Ovary (tissue), 3 donors: ENCODE results near the gene RACGAP1.

Experiments used
- CTCF ChIP-seq, 3 donors: fragments of 450-650 bp in 2 of 3; fragments of 200-600 bp in 1 of 3; IDR thresholded peaks; one replicate each; pipeline versions ENCODE4 v1.5.1 to v1.8.0; 2016 to 2022; ENCODE audit warnings: antibody characterized with exemption in 3 of 3, mild to moderate bottlenecking in 1 of 3
- EP300 ChIP-seq: sonication (generic); formaldehyde crosslinking; IDR thresholded peaks from one replicate; pipeline ENCODE4 v1.6.1; 2017; ENCODE audit warnings: antibody characterized with exemption
- donor health status: DM: no; HTN: no; CAD: no.

GRCh38 chr12:49998453-49998852 lies 26.8 kb downstream of the RACGAP1 start:
- no peak for TF ChIP-seq CTCF (IDR thresholded peaks at IDR 0.05)
- no peak for TF ChIP-seq EP300
